Measurements from ENCODE around the gene TACC3.
A peak's percentile ranks its signal among the peaks of the same experiment; 100 is the strongest.

TACC3 gene

GRCh38 chr4:1745697-1746096 lies 24.4 kb downstream of the TACC3 start:
- peaks cover 29% of the 10 kb centered on the region for H3K36me3 ChIP-seq
- H3K27me3 ChIP-seq: no peaks in the 10 kb centered on the region
- no peaks in the 10 kb centered on the region for H3K9me3 ChIP-seq
- TF ChIP-seq CTCF (IDR thresholded peaks at IDR 0.05; ENCODE audit: low read depth, low read length): no peak
- DNase-seq: no peak
- H3K4me3 ChIP-seq (ENCODE audit: low read depth, low read length): no peak overlapping the region
- H3K4me1 ChIP-seq: no peaks in the 10 kb centered on the region

GRCh38 chr4:1746265-1746691 lies 25.0 kb downstream of the TACC3 start:
- H3K27me3 ChIP-seq: no peaks in the 10 kb centered on the region
- peak; percentile 87 for TF ChIP-seq CTCF (IDR thresholded peaks at IDR 0.05; ENCODE audit: low read depth, low read length)
- peaks cover 23% of the 10 kb centered on the region for H3K36me3 ChIP-seq
- H3K4me1 ChIP-seq: no peaks in the 10 kb centered on the region
- no peaks in the 10 kb centered on the region for H3K9me3 ChIP-seq
- peak; percentile 95 for DNase-seq
- no peak overlapping the region for H3K4me3 ChIP-seq (ENCODE audit: low read depth, low read length)

- H3K4me1 ChIP-seq: no peaks in the 10 kb centered on the region
- H3K9me3 ChIP-seq: no peaks in the 10 kb centered on the region
- no peak for TF ChIP-seq CTCF (IDR thresholded peaks at IDR 0.05; ENCODE audit: low read depth, low read length)
- peaks cover 17% of the 10 kb centered on the region for H3K36me3 ChIP-seq
- no peaks in the 10 kb centered on the region for H3K27me3 ChIP-seq
- DNase-seq: no peak
- no peak overlapping the region for H3K4me3 ChIP-seq (ENCODE audit: low read depth, low read length)
These were observed 25.7 kb downstream of the TACC3 start for GRCh38 chr4:1746919-1747602.

- peaks cover 17% of the 10 kb centered on the region for H3K36me3 ChIP-seq
- TF ChIP-seq CTCF (IDR thresholded peaks at IDR 0.05; ENCODE audit: low read depth, low read length): no peak
- H3K4me1 ChIP-seq: no peaks in the 10 kb centered on the region
- DNase-seq: no peak
- H3K27me3 ChIP-seq: no peaks in the 10 kb centered on the region
- no peaks in the 10 kb centered on the region for H3K9me3 ChIP-seq
- H3K4me3 ChIP-seq (ENCODE audit: low read depth, low read length): no peak overlapping the region
These were observed 26.3 kb downstream of the TACC3 start for GRCh38 chr4:1747603-1747967.

GRCh38 chr4:1748465-1748995 lies 27.2 kb downstream of the TACC3 start:
- H3K9me3 ChIP-seq: no peaks in the 10 kb centered on the region
- no peaks in the 10 kb centered on the region for H3K4me1 ChIP-seq
- H3K4me3 ChIP-seq (ENCODE audit: low read depth, low read length): peak overlapping the region; percentile 44
- no peaks in the 10 kb centered on the region for H3K27me3 ChIP-seq
- peak; percentile 81 for TF ChIP-seq CTCF (IDR thresholded peaks at IDR 0.05; ENCODE audit: low read depth, low read length)
- peak; percentile 95 for DNase-seq
- peaks cover 17% of the 10 kb centered on the region for H3K36me3 ChIP-seq

GRCh38 chr4:1749370-1749769 lies 28.0 kb downstream of the TACC3 start:
- Histone ChIP-seq H3K36me3 (peaks cover 9% of the 10 kb centered on the region), H3K9me3 (no peaks in the 10 kb centered on the region), H3K4me3 (ENCODE audit: low read depth, low read length) (no peak overlapping the region), H3K4me1 (peaks cover 6% of the 10 kb centered on the region), H3K27me3 (no peaks in the 10 kb centered on the region)
- no peak for TF ChIP-seq CTCF (IDR thresholded peaks at IDR 0.05; ENCODE audit: low read depth, low read length)
- DNase-seq: no peak

Measured in BE2C (cell line).